Inflammatory macrophage treated with lipopolysaccharide for 1 hour (primary cell): ENCODE data around the gene AADACL2.
"Not testable (repeated sequence)": the region's sequence is repeated elsewhere in the genome, so short reads cannot be mapped to it uniquely, and the experiment has no call there.

ENCODE experiments used
- DNase-seq, 2 donors: peaks; one replicate each; pipeline ENCODE4 v3.0.0-alpha.2; 2020 to 2022

The AADACL2 gene

DNA sequence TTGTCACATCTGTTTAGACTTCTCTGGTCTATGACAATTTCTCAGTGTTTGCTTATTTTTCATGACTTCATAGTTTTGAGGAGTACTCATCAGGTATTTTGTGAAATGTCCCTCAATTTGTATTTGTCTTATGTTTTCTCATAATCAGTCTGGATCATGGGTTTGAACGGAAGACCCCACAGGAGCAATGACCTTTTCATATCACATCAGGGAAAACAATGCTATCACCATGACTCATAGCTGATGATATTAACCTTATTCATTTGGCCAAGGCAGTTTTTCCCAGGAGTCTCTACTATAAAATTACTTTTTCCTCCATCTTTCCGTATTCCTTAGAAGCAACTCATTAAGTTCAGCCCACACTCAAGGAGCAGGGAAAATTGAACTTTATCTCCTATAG, 32.7 kb downstream of the AADACL2 start:
- no peak for DNase-seq

DNA sequence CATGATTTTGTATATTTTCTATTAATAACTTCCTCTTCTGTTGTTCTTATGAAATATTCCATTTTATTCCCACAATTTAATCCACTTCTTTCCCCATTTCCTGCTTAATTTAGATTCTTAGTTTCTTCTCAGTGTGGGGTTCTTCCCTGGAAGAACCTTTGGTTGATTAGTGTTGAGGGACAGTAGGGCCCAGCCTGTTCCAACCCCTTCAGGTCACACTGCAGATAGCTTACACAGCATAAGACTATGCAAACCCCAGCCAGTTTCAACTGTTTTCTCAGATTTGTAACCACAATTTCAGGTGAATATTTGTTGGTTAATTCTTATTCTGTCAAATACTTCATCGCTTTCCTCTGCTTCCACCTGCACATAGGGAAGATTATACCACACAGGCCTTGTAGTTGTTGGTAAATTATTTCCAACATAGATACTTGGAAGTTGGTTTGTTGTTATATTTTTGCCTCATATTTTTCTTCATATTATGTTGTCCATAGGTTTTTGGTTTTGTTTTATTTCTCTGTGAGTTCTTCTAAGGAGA, 34.7 kb downstream of the AADACL2 start:
- no peak for DNase-seq

DNA sequence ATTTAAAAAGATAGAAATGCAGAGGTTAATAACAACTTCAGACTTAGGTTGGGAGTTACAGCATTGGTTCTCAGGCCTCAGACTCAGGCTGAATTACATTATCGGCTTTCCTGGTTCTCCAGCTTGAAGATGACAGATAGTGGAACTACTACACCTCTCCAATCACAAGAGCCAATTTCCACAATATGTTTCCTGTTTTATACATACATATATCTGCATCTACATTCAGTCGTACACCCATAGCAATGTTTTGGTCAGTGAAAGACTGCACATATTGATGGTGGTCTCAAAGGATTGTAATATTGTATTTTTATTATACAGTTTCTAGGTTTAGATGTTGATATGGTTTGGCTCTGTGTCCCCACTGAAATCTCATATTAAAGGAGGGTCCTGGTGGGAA, 35.4 kb downstream of the AADACL2 start:
- DNase-seq: no peak

DNA sequence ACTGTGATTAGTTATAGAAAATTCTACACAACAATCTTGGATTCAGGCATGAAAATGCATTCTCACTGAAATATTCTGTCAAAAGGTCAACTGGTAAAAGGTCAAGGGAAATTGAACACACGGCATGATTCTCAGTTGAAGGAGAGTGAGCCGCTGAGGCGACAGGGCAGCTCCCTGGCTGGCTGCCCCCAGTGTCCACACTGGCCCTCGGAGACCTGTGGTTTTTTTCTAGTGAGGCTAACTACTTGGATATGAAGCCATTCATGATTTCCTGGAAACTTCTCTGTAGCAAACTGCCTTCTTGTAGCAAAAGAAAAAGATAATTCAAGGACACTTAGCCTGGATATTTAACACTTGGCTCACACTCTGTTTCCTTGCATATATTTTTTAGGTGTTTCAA, 37.2 kb downstream of the AADACL2 start:
- DNase-seq: no peak

DNA sequence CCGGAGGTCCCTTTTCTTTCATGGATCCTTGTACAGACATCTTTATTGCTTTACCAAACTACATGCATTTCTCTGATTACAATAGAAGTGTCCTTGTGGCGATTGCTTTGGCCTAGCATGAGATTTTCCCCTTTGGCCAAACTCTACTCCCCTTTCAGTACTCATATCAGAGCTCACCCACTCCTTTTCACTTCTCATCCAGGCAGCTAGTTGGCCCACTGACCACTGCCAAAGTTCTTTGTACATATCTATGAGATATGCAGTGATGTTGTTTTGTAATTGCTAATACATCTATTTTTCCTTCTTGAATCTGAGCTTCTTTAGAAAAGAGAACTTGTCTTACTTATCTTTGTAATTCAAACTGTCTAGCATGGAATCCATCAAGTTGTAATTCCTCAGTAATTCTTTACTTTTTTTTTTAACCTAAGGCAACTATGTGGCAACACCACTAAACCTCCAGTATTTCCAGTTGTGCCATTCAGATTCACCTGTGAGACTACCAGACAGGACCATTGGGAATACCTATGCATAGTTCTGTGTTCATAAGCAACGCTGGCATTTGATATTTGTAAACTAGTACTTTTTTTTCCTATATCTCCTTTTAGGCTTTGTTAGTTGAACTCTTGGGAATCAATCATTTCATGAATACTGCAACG, 39.2 kb downstream of the AADACL2 start:
- DNase-seq: no peak

DNA sequence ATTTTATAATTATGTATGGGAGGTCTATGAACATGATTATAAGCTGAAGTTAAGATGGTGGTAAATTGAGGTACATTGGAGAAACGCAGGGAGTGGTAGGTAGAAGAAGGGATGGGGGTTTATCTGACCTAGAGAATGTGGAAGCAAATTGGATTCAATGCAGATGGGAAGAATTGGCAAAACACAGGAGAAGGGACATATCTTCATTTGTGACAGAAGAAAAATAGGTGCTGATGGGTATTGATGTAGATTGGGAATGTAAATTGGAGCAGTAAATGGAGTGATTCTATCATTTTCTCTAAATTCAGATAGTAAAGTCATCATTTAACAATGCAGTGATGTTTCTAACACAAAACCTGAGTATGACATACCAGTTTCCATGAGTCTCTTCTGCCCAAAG, 40.5 kb downstream of the AADACL2 start:
- DNase-seq: no peak

DNA sequence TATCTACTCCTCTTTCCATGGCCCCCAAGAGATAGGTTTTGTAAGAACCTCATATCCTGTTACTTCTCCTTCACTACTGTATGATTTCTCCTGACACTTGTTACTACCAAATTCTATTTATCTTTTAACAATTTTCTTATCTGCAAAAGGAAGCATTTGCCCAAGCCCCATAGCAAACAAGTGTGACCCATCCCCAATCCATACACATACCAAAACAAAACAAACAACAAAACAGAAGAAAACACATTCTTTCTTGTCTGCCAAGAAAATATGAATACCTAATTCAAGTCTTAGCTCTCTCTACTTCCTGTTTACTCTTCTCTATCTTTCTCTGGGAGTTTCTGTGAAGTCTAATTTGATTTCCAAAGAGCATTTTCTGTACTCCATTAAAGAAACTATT, 41.2 kb downstream of the AADACL2 start:
- DNase-seq: no peak

DNA sequence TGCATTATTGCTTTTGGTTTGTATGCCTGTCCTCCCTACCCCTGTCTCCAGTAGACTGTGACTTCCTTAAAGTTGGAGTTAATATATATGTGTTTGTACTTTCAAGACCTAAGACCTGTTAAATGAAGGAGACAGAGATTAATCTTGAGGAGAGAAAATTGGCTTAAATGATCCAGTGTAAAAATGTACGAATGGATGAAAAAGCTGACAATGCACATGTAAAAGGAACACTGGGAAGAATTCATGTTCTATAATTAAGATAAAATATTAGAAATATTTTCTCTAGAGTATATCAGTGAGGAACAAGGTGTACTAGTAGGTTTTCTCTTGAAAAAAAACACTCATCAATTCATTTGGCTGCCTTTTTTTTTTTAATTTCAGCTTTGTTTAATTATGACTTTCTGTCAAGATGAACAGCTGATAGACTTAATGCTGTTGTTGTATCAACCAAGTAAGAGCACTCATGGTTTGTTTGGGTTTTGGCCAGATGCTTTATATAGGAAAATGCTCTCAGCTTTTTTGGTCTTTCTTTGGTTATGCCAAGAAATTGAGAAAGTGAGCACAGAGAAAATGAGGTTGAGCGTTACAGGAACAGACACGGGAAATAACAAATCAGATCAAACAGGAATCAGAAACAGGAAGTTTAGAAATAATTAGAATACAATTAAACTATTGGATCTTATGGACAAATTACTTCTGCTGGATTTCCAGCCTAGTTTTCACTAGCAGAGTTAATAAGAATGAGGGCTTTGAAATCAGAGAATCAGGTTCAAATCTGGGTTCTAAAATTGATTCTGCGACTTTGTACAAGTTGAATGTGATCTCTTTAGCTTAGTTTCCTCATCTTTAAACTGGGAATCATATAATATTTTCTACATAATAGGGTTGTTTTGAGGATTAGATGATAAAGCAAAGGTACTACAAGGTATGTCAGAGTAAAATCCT, 41.9 kb downstream of the AADACL2 start:
- no peak for DNase-seq

DNA sequence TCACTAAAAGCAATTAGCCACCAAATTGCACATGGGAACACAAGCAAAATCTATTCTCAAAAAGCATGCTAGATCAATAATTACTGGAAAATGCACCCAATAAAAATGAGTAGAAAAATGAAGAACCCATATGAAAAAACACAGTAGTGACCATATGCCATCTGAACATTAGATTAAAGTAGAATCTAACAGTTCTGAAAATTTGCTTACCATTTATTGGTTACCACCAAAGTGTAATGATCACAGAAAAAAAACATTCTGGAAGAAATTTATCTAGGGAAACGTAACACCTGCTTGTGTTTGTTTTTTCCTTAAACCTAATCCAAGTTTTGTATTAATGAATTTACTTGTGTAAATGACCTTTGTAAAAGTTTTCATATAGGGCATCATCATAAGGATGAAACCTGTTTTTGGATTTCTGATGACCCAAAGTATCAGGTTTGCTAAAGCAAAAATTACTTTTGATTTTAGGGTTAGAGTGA, 42.6 kb downstream of the AADACL2 start:
- DNase-seq: no peak

DNA sequence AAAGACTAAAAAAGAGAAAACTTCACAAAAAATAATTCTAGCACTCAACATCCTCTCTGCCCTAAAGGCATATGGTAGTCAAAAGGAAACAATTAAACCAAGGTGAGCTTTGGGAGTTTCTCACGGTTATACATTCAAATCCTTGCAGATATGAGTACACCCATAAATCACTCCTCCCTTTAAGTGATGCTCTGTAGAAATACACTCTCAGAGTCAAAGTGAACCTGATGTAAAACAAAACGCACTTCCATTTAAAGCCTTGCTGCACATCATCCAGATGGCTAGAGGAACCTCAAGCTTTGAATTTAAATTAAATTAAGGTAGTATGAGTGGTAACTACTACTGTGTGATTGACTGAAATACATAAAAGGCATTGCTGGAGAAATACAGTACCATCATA, 44.2 kb downstream of the AADACL2 start:
- DNase-seq: no peak

DNA sequence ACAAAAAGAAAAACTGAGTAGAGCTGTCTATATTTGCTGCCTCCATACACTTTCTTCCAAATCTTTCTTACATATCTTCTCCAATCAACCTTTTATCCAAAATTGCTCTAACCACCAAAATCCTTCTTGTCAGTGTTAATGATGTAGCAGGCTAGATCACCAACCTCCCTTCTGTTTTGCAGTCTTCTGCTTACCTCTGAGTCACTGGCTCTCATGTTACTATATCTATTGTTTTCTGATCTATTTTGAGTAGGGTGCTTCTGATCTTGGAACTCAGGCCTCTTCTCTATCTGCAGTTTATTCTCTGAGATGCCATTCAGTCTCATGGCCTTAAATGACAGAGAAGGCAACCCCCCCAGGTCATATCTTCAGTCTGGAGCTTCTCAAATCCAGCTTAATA, 53.9 kb downstream of the AADACL2 start:
- no peak for DNase-seq

DNA sequence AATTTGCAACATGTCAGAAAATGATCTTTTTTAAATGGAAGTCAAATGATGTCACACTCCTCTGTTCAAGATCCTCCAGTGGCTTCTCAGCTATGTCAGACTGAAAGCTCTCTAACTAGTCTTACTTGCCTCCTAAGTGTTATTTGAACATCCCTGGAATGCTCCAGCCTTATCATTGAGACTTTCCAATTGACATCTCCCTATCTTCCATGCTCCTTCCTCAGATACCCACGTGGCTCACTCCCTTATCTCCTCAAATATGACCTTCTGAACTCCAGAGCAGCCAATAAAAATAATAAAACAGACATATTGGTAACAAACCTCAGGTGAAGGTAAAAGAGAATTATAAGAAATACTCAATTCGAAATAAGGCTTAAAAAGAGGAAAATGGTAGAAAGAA, 54.7 kb downstream of the AADACL2 start:
- no peak for DNase-seq

DNA sequence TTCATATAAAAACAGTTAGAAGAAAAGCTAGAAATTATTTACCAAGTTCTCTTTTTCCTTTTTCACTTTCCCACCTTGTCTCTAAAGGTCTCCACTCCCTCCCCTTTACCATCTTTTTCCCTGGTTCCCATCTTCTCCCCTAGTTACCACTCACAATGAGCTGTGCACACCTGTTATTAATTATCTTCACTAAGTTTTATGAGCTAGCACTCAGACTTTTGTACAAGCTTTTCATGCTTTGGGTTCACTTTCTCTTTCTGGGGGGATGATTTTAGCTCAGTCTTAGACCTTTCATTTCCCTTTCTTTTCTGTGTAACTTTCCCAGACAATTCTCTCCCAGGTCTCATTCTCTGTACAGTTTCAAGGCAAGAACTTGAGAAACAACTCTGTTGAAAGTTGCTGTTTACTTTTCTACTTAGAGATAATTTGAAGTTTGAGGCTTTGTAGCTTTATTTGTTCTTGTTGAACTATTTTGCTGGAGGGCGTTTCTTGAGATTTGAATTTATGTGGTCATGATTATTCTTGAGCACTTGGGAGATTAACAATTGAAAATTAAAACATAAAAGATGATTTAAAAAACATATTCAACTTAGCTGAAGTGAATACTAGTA, 56.2 kb downstream of the AADACL2 start:
- DNase-seq: no peak

DNA sequence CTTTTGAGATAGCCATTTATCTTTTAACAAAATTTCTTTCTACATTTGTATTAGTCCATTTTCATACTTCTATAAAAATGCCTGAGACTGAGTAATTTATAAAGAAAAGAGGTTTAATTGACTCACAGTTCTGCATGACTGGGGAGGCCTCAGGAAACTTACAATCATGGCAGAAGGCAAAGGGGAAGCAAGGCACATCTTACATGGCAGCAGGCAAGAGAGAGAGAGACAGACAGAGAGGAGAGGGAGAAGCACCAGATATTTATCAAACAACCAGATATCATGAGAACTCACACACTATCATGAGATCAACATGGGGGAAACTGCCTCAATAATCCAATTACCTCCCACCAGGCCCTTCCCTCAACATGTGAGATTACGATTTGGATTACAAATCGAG, 57.0 kb downstream of the AADACL2 start:
- DNase-seq: not testable (repeated sequence)

DNA sequence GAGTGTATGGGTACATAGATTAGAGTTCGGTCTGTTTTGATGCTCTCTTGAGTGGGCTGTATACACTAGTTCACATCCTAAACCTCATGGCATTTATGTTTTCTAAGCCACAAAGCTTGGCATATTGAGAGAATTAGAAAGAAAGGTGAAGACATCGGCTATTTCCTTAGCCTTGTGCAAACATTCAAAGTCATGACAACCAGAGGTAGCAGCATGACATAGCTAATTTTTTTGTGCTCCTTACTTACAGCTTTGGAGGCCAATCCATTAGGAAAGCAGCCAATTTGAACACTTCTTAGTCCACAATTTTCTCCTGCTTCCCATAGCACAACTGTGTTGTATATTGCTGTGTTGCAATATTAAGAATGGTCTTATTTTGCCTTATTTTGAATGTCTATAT, 58.7 kb downstream of the AADACL2 start:
- no peak for DNase-seq

DNA sequence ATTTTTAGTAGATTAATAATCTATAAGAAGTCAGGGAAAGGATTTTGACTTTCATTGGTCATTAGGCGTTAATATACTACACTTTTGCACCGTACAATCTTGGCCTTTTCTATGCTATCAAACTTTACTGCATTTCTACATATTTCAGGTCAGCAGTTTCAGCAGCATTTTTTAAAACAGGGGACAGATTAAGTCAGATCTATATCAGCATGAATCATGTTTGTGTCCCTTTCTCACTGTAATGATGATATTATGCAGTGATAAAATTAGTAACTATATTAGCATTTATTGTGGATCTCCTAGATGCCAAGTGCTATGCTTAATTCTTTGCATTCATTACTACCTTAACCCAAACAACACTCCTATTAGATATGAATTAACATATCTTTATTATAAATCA, 59.9 kb downstream of the AADACL2 start:
- DNase-seq: no peak

DNA sequence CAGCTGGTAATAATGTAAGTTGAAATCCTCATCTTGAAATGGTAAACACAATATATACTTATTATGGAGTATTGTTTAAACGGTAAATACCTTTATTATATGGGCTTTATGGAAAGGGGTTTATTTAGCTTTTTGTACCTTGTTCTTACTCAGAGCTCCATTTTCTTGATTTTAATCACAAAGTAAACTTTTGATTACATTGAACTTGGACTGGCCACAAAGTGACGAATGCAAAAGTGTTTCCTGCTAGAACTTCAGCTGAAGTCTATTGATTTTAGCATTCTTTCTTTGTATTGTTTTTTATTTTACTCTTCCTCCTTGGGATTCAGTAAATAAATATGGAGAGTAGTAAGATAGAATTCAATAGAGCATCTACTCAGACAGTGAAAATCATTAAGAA, 60.4 kb downstream of the AADACL2 start:
- DNase-seq: no peak

DNA sequence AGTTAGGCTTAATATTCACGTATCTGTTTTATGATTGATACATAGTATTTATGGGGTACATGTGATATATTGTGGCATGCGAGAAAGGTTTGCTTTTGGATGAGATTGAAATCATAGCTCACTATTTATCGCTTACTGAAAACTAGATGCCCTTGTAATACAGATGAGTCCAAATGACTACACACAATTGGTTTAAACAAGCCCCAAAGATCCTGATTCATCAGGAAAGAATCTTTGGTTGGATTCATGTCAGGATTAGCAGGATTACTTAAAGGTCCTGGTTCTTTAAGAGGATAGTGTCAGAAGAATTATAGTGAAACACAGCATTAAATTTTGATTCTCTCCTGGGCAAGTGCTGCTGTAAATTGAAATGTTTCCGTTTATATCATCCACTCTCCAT, 61.5 kb downstream of the AADACL2 start:
- DNase-seq: no peak

DNA sequence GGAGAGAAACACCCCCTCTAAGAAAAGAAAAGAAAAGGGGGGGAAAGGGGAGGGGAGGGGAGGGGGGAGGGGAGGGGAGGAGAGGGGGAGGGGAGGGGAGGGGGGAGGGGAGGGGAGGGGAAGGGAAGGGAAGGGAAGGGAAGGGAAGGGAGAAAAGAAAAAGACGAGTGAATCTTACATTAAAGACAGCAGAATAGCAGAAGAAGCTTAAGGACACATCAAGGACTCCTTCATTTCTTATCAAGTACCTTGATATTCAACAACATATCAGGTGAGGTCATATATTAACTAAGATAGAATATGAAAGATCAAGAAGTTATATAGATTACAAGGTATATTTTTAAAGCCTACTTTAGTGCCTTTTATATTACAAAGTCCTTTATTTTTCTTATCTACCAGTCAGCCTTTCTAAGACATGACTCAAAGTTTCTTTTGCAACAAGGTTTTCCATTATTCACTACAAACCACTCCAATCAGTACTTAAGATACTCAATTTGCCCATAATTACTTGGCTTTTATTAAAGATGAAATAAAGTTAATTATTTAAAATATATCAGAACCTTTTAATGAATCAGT, 62.5 kb downstream of the AADACL2 start:
- no peak for DNase-seq

DNA sequence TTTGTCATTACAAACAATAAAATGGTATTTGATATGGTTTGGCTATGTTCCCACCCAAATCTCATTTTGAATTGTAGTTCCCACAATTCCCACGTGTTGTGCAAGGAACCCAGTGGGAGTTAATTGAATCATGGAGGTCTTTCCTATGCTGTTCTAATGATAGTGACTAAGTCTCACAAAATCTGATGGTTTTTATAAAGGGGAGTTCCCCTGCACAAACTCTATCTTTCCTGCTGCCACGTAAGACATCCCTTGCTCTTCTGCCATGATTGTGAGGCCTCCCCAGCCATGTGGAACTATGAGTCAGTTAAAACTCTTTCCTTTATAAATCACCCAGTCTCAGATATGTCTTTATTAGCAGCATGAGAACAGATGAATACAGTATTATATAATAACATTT, 64.7 kb downstream of the AADACL2 start:
- no peak for DNase-seq

DNA sequence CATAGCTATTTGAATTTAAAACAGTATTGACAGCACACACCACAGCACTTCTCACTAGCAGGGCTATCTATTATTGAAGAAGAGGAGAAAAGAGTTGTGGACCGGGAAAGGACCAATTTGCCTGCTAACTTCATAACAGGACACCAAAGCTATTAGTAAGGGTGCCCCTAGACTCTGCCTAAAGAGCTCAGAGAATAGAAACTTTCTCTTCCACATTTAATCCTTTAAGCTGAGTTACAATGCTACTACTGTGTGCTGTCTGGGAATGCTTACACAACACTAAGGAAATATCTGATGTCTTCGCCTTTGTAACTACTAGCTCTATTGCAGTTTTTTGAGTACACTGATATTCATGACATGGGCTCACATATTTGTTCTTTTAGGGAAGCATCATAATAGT, 66.7 kb downstream of the AADACL2 start:
- DNase-seq: no peak

DNA sequence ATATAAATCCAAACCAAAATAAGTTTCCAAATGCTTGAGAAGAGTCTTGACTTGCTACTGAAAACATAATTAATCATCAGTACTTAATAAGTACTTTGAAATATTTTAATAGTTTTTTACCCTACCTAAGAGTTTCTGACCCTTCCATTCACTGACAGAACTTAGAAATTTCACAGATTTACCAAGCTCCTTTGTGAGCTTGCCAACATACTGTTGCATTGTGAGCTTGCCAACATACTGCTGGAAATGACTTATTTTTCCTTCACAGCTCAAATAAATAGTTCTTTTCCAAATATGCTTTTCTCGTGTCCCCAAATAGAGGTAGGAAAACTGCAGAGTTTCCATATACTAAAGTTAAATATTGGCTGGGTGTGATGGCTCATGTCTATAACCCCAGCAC, 70.5 kb downstream of the AADACL2 start:
- no peak for DNase-seq

DNA sequence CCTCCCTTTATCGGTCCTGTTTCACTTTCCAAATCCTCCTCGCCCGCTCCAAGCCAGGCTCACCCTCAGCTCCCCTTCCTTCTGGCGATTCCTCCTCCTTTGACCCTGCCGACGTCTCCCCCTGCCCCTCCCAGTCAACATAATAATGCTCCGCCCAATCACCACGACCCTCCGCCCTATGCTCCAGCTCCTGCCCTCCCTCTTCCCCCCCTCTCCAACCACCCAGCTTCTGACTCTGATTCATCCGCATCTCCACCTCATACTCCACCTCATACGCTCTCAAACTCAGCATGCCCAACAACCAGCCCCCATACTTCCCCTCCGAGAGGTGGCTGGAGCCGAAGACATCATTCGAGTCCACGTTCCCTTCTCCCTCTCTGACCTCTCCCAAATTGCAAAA, 73.1 kb downstream of the AADACL2 start:
- DNase-seq: no peak
